Measurements from ENCODE around the gene BBOF1.

BBOF1 gene

GRCh38 chr14:74077401-74077800 lies 58.3 kb downstream of the BBOF1 start:
- POLR2A ChIA-PET: no interaction called here
- CTCF ChIA-PET: interaction anchor here (0.6 kb wide), 1 partner anchor 78 kb away, joined by 9 read pairs; no protein-coding TSS in a partner anchor
- TF ChIP-seq ARNT (IDR thresholded peaks at IDR 0.05): no peak
- no peak for TF ChIP-seq ELF4 (IDR thresholded peaks at IDR 0.05)
- TF ChIP-seq FOXA1 (IDR thresholded peaks at IDR 0.05): no peak
- no peak for TF ChIP-seq ZNF384 (IDR thresholded peaks at IDR 0.05)
- no peak for TF ChIP-seq FOXK2 (IDR thresholded peaks at IDR 0.05)
- TF ChIP-seq SP1 (IDR thresholded peaks at IDR 0.05): no peak
- no peak for TF ChIP-seq PKNOX1 (IDR thresholded peaks at IDR 0.05)
- no peak for TF ChIP-seq CTBP1 (IDR thresholded peaks at IDR 0.05; ENCODE audit: borderline replicate concordance)
- no peak for DNase-seq (ENCODE audit: extremely low spot score)

- TF ChIP-seq LEF1 (IDR thresholded peaks at IDR 0.05; ENCODE audit: borderline replicate concordance) (no peak), SUZ12 (IDR thresholded peaks at IDR 0.05) (no peak), TARDBP (IDR thresholded peaks at IDR 0.05) (no peak), HDGF (IDR thresholded peaks at IDR 0.05; ENCODE audit: borderline replicate concordance) (no peak), FOXA1 (IDR thresholded peaks at IDR 0.05) (no peak), ZNF384 (IDR thresholded peaks at IDR 0.05) (no peak), ARNT (IDR thresholded peaks at IDR 0.05) (no peak), SP1 (IDR thresholded peaks at IDR 0.05) (no peak), L3MBTL2 (conservative IDR thresholded peaks at IDR 0.05) (no peak), FOXM1 (IDR thresholded peaks at IDR 0.05; ENCODE audit: borderline replicate concordance) (no peak), ELF4 (IDR thresholded peaks at IDR 0.05) (no peak), FOXK2 (IDR thresholded peaks at IDR 0.05) (no peak), NFRKB (IDR thresholded peaks at IDR 0.05) (no peak), CTBP1 (IDR thresholded peaks at IDR 0.05; ENCODE audit: borderline replicate concordance) (no peak), BHLHE40 (IDR thresholded peaks at IDR 0.05; ENCODE audit: borderline replicate concordance) (no peak), PKNOX1 (IDR thresholded peaks at IDR 0.05) (no peak)
- no peak for DNase-seq (ENCODE audit: extremely low spot score)
- CTCF ChIA-PET: interaction anchor here (0.6 kb wide), 1 partner anchor 1607 kb away, joined by 3 read pairs; no protein-coding TSS in a partner anchor
Observed at GRCh38 chr14:74080820-74081460, 61.8 kb downstream of the BBOF1 start.

GRCh38 chr14:74081491-74081890 lies 62.3 kb downstream of the BBOF1 start:
- CTCF ChIA-PET: no interaction called here
- TF ChIP-seq CTBP1 (IDR thresholded peaks at IDR 0.05; ENCODE audit: borderline replicate concordance) (no peak), ZNF384 (IDR thresholded peaks at IDR 0.05) (no peak), SUZ12 (IDR thresholded peaks at IDR 0.05) (no peak), BHLHE40 (IDR thresholded peaks at IDR 0.05; ENCODE audit: borderline replicate concordance) (no peak)

More at GRCh38 chr14:74080820-74081460, 61.8 kb downstream of the BBOF1 start:
- POLR2A ChIA-PET: no interaction called here

GRCh38 chr14:74083161-74083560 lies 64.0 kb downstream of the BBOF1 start:
- CTCF ChIA-PET: no interaction called here
- DNase-seq (ENCODE audit: extremely low spot score): no peak
- TF ChIP-seq NFRKB (IDR thresholded peaks at IDR 0.05): no peak
- TF ChIP-seq BHLHE40 (IDR thresholded peaks at IDR 0.05; ENCODE audit: borderline replicate concordance): no peak
- no peak for TF ChIP-seq FOXM1 (IDR thresholded peaks at IDR 0.05; ENCODE audit: borderline replicate concordance)
- no peak for TF ChIP-seq TARDBP (IDR thresholded peaks at IDR 0.05)
- no peak for TF ChIP-seq FOXA1 (IDR thresholded peaks at IDR 0.05)
- no peak for TF ChIP-seq HDGF (IDR thresholded peaks at IDR 0.05; ENCODE audit: borderline replicate concordance)
- no peak for TF ChIP-seq SP1 (IDR thresholded peaks at IDR 0.05)
- no peak for TF ChIP-seq LEF1 (IDR thresholded peaks at IDR 0.05; ENCODE audit: borderline replicate concordance)
- no peak for TF ChIP-seq ARNT (IDR thresholded peaks at IDR 0.05)
- no peak for TF ChIP-seq ELF4 (IDR thresholded peaks at IDR 0.05)
- POLR2A ChIA-PET: interaction anchor here (0.8 to 1.1 kb wide), 2 partner anchors 12 to 625 kb away, joined by 3 to 4 read pairs; partner anchors contain the start of gene NUMB

More at GRCh38 chr14:74081491-74081890, 62.3 kb downstream of the BBOF1 start:
- POLR2A ChIA-PET: no interaction called here
- no peak for DNase-seq (ENCODE audit: extremely low spot score)

- DNase-seq (ENCODE audit: extremely low spot score): no peak
- CTCF ChIA-PET: interaction anchor here (0.6 to 0.9 kb wide), 3 partner anchors 28 to 167 kb away, joined by 3 to 5 read pairs (median 4); no protein-coding TSS in a partner anchor
- POLR2A ChIA-PET: interaction anchor here (1.1 to 2.1 kb wide), 2 partner anchors 10 to 13 kb away, joined by 3 to 6 read pairs; no protein-coding TSS in a partner anchor
- TF ChIP-seq HDGF (IDR thresholded peaks at IDR 0.05; ENCODE audit: borderline replicate concordance) (no peak), PKNOX1 (IDR thresholded peaks at IDR 0.05) (no peak; the same call in none of the 2 replicates), L3MBTL2 (conservative IDR thresholded peaks at IDR 0.05) (no peak), LEF1 (IDR thresholded peaks at IDR 0.05; ENCODE audit: borderline replicate concordance) (no peak), FOXK2 (IDR thresholded peaks at IDR 0.05) (no peak), NFRKB (IDR thresholded peaks at IDR 0.05) (no peak), CTBP1 (IDR thresholded peaks at IDR 0.05; ENCODE audit: borderline replicate concordance) (no peak), TARDBP (IDR thresholded peaks at IDR 0.05) (no peak), BHLHE40 (IDR thresholded peaks at IDR 0.05; ENCODE audit: borderline replicate concordance) (no peak), SP1 (IDR thresholded peaks at IDR 0.05) (no peak), FOXA1 (IDR thresholded peaks at IDR 0.05) (no peak), ZNF384 (IDR thresholded peaks at IDR 0.05) (no peak), ARNT (IDR thresholded peaks at IDR 0.05) (no peak), ELF4 (IDR thresholded peaks at IDR 0.05) (no peak), FOXM1 (IDR thresholded peaks at IDR 0.05; ENCODE audit: borderline replicate concordance) (no peak), SUZ12 (IDR thresholded peaks at IDR 0.05) (no peak)
Observed at GRCh38 chr14:74083784-74084276, 64.7 kb downstream of the BBOF1 start.

Measured in HEK293T (cell line).